Heart left ventricle (tissue), 16 donors: ENCODE results near the gene SEPTIN5. TPM values are rescaled to one million over a fixed set of nuclear protein-coding genes. Genes with fewer than 3 reads are reported as not detected.

ENCODE experiments used
- ATAC-seq, 4 donors: fragments of 200-7000 bp; cut with Tn5 transposase; one replicate each; pipeline ENCODE4 v1.9.1; 2020 to 2022; ENCODE audit warnings: moderate library complexity in 4 of 4, mild to moderate bottlenecking in 3 of 4, moderate number of reproducible peaks in 1 of 4
- DNase-seq, 5 donors: peaks; one replicate each; pipeline ENCODE4 v3.0.0-alpha.2; 2020
- H3K27ac ChIP-seq, 12 donors: fragments of 200-600 bp; sonication (generic) in 4 of 12; one replicate each; pipeline versions ENCODE4 v1.5.0 to v1.8.0; 2016 to 2022; ENCODE audit warnings: mild to moderate bottlenecking in 2 of 12
- H3K27me3 ChIP-seq, 9 donors: fragments of 200-600 bp; sonication (generic) in 2 of 9; one replicate each; pipeline versions ENCODE4 v1.5.1 to v1.8.0; 2016 to 2022; ENCODE audit warnings: mild to moderate bottlenecking in 3 of 9
- H3K36me3 ChIP-seq, 9 donors: fragments of 200-600 bp; sonication (generic) in 2 of 9; one replicate each; pipeline versions ENCODE4 v1.5.0 to v1.8.0; 2018 to 2022; ENCODE audit warnings: mild to moderate bottlenecking in 2 of 9
- H3K4me1 ChIP-seq, 12 donors: fragments of 200-600 bp; sonication (generic) in 4 of 12; one replicate each; pipeline versions ENCODE4 v1.5.0 to v1.8.0; 2016 to 2022; ENCODE audit warnings: mild to moderate bottlenecking in 3 of 12
- H3K4me3 ChIP-seq, 12 donors: fragments of 200-600 bp; sonication (generic) in 4 of 12; one replicate each; pipeline versions ENCODE4 v1.5.0 to v1.8.0; 2017 to 2022; ENCODE audit warnings: mild to moderate bottlenecking in 9 of 12, moderate library complexity in 4 of 12
- H3K9me3 ChIP-seq, 12 donors: fragments of 200-600 bp; sonication (generic) in 4 of 12; one replicate each; pipeline versions ENCODE4 v1.5.0 to v1.8.0; 2016 to 2022; ENCODE audit warnings: mild to moderate bottlenecking in 1 of 12
- CTCF ChIP-seq, 12 donors: fragments of 200-600 bp; sonication (generic) in 4 of 12; IDR thresholded peaks; one replicate each; pipeline versions ENCODE4 v1.5.0 to v1.8.0; 2018 to 2022; ENCODE audit warnings: antibody characterized with exemption in 12 of 12, mild to moderate bottlenecking in 5 of 12
- POLR2A ChIP-seq, 2 donors: fragments of 450-650 bp; IDR thresholded peaks; one replicate each; pipeline ENCODE4 v1.6.1; 2017; ENCODE audit warnings: antibody characterized with exemption in 2 of 2, mild to moderate bottlenecking in 2 of 2, moderate library complexity in 2 of 2
- WGBS, 4 donors: extraction: QIAGEN DNeasy Blood & Tissue Kit in 2 of 4; methylation state at CpG; one replicate each; pipeline versions ENCODE4 v1.1.5 to v1.1.7; 2013 to 2018; 5-methylcytosine and 5-hydroxymethylcytosine counted together
- intact Hi-C, 10 donors: fragments of 100-400 bp; cut with DNase I; formaldehyde crosslinking; loops; one replicate each; pipeline versions ENCODE4 v1.11.1 to v1.14.2; 2022
- polyA plus RNA-seq, 2 donors: library from polyadenylated mRNA; stranded (reverse); fragments of 200-250 nt; gene quantifications; one replicate each; pipeline ENCODE4 v1.2.3, GENCODE V29; 2013
- total RNA-seq, 9 donors: library from RNA; depleted of rRNA in 2 of 9; stranded (reverse); fragments of >200 nt in 2 of 9; fragmentation: NEBNext Ultra II Directional in 3 of 9; extraction: Animal tissue kit (Norgen Biotek cat#: 25700) in 3 of 9; gene quantifications; one replicate each; pipeline versions ENCODE4 v1.1.0 to v1.2.4, GENCODE V29; 2016 to 2023
- donor health status: ischemic (EF 13 %, LVEDD 7.1; RV severe dilation, severe dysfunction).
- donor health status: healthy with polysubstance abuse.
- donor health status: DM: no; HTN: yes; CAD: no.
- donor health status: DM: no; HTN: no; CAD: no.
- donor health status: ischemic (EF 25% LVEDD 6.9; RV normal size, moderate dysfunction).
- donor health status: ischemic (EF 25% LVEDD 5.7; RV mildly dilated, moderate dysfunction).
- donor health status: healthy.
- donor health status: DM: yes; HTN: yes; CAD: no.
- donor health status: ischemic (EF 35%, LVEDD 5.7; RV mildly dilated, moderate dysfunction).
- donor health status: nonischemic (EF 11% LVEDD 7.7; RV severe dilation, severe dysfunction).
- donor health status: DM: yes; HTN: yes; CAD: no.
- donor health status: PGD.
- donor health status: ischemic (EF 29% LVEDD 5.4; RV normal size, mild dysfunction).
- donor health status: nonischemic (EF 23%, LVEDD 6.1; RV moderate dilation, normal function).

Gene SEPTIN5
- total and polyA plus RNA-seq, 11 donors, result 75.7 to 272 (median 127) TPM

- Histone ChIP-seq H3K9me3 (no peaks in the 10 kb centered on the region), H3K27ac (no peak overlapping the region), H3K36me3 (no peaks in the 10 kb centered on the region), H3K27me3 (no peaks in the 10 kb centered on the region), H3K4me3 (no peak overlapping the region), H3K4me1 (peaks cover 0 to 20% (median 9%) of the 10 kb centered on the region in 12 donors)
- TF ChIP-seq CTCF (IDR thresholded peaks at IDR 0.05) (no peak), POLR2A (IDR thresholded peaks at IDR 0.05) (no peak)
- intact Hi-C loops, result loop anchor here in 1 of 10 donors (2.0 kb wide), 1 partner anchor 70 kb away; no protein-coding TSS in a partner anchor
- 84 to 93% (median 88%) methylated on average over 5 to 10 of the region's 10 CpGs for WGBS, 4 donors
- no peak for DNase-seq
- no peak for ATAC-seq
Observed at GRCh38 chr22:19732403-19733113, 18.3 kb downstream of the SEPTIN5 start.

- intact Hi-C loops, result loop anchor here in 1 of 10 donors (2.0 kb wide), 1 partner anchor 69 kb away; no protein-coding TSS in a partner anchor
Observed at GRCh38 chr22:19733755-19734154, 19.5 kb downstream of the SEPTIN5 start.

GRCh38 chr22:19734163-19734562 lies 19.9 kb downstream of the SEPTIN5 start:
- ATAC-seq (no peak), DNase-seq (no peak)
- peaks cover 0 to 25% (median 9%) of the 10 kb centered on the region in 12 donors for H3K4me1 ChIP-seq
- no peak for TF ChIP-seq POLR2A (IDR thresholded peaks at IDR 0.05)
- TF ChIP-seq CTCF (IDR thresholded peaks at IDR 0.05), result no peak
- no peaks in the 10 kb centered on the region for H3K27me3 ChIP-seq
- 80 to 100% (median 93%) methylated on average over 5 to 7 of the region's 7 CpGs for WGBS, 4 donors
- H3K36me3 ChIP-seq, result no peaks in the 10 kb centered on the region
- no peaks in the 10 kb centered on the region for H3K9me3 ChIP-seq
- no peak overlapping the region for H3K27ac ChIP-seq
- intact Hi-C loops, result no loop called here
- H3K4me3 ChIP-seq, result no peak overlapping the region

More at GRCh38 chr22:19733755-19734154, 19.5 kb downstream of the SEPTIN5 start:
- Histone ChIP-seq H3K4me1 (peaks cover 0 to 25% (median 9%) of the 10 kb centered on the region in 12 donors), H3K9me3 (no peaks in the 10 kb centered on the region), H3K4me3 (no peak overlapping the region), H3K36me3 (no peaks in the 10 kb centered on the region), H3K27me3 (no peaks in the 10 kb centered on the region), H3K27ac (no peak overlapping the region)
- 69 to 79% (median 75%) methylated on average over 3 to 5 of the region's 5 CpGs for WGBS, 4 donors
- DNase-seq (no peak), ATAC-seq (no peak)
- no peak for TF ChIP-seq POLR2A (IDR thresholded peaks at IDR 0.05)
- no peak for TF ChIP-seq CTCF (IDR thresholded peaks at IDR 0.05)

- DNase-seq (no peak), ATAC-seq (no peak)
- peaks cover 0 to 25% (median 9%) of the 10 kb centered on the region in 12 donors for H3K4me1 ChIP-seq
- no peak overlapping the region for H3K4me3 ChIP-seq
- intact Hi-C loops, result no loop called here
- no peak overlapping the region for H3K27ac ChIP-seq
- no peaks in the 10 kb centered on the region for H3K36me3 ChIP-seq
- 81 to 89% (median 85%) methylated on average over 3 to 5 of the region's 5 CpGs for WGBS, 4 donors
- no peak for TF ChIP-seq POLR2A (IDR thresholded peaks at IDR 0.05)
- no peak for TF ChIP-seq CTCF (IDR thresholded peaks at IDR 0.05)
- no peaks in the 10 kb centered on the region for H3K27me3 ChIP-seq
- H3K9me3 ChIP-seq, result no peaks in the 10 kb centered on the region
Observed at GRCh38 chr22:19734837-19735382, 20.6 kb downstream of the SEPTIN5 start.
